Measurements from ENCODE around the gene IFT43.
"Not testable (repeated sequence)": the region's sequence is repeated elsewhere in the genome, so short reads cannot be mapped to it uniquely, and the experiment has no call there.

IFT43 gene

GRCh38 chr14:75987201-75987970, 1.8 kb downstream of the IFT43 start:
- TF ChIP-seq POLR2A (IDR thresholded peaks at IDR 0.05; ENCODE audit: low read length) (no peak), GATA1 (IDR thresholded peaks at IDR 0.05; ENCODE audit: low read depth, low read length) (no peak)

GRCh38 chr14:75989134-75989533, 3.6 kb downstream of the IFT43 start:
- no peak for DNase-seq
- no peak for TF ChIP-seq GATA1 (IDR thresholded peaks at IDR 0.05; ENCODE audit: low read depth, low read length)

More at GRCh38 chr14:75987201-75987970, 1.8 kb downstream of the IFT43 start:
- DNase-seq, result no peak

GRCh38 chr14:75990297-75990696, 4.7 kb downstream of the IFT43 start:
- peak in 1 of 2 experiments; percentile 28 for DNase-seq
- TF ChIP-seq POLR2A (IDR thresholded peaks at IDR 0.05; ENCODE audit: low read length) (no peak), GATA1 (IDR thresholded peaks at IDR 0.05; ENCODE audit: low read depth, low read length) (no peak)

GRCh38 chr14:75991753-75992152, 6.2 kb downstream of the IFT43 start:
- no peak for DNase-seq
- TF ChIP-seq GATA1 (IDR thresholded peaks at IDR 0.05; ENCODE audit: low read depth, low read length) (no peak), POLR2A (IDR thresholded peaks at IDR 0.05; ENCODE audit: low read length) (no peak)

- no peak for DNase-seq
- TF ChIP-seq POLR2A (IDR thresholded peaks at IDR 0.05; ENCODE audit: low read length) (no peak), GATA1 (IDR thresholded peaks at IDR 0.05; ENCODE audit: low read depth, low read length) (no peak)
These were observed 8.0 kb downstream of the IFT43 start for GRCh38 chr14:75993567-75994041.

GRCh38 chr14:75995372-75996041, 9.9 kb downstream of the IFT43 start:
- no peak for DNase-seq

GRCh38 chr14:75996488-75996887, 10.9 kb downstream of the IFT43 start:
- TF ChIP-seq POLR2A (IDR thresholded peaks at IDR 0.05; ENCODE audit: low read length) (no peak), GATA1 (IDR thresholded peaks at IDR 0.05; ENCODE audit: low read depth, low read length) (no peak)
- no peak for DNase-seq

More at GRCh38 chr14:75995372-75996041, 9.9 kb downstream of the IFT43 start:
- TF ChIP-seq POLR2A (IDR thresholded peaks at IDR 0.05; ENCODE audit: low read length) (no peak), GATA1 (IDR thresholded peaks at IDR 0.05; ENCODE audit: low read depth, low read length) (no peak)

GRCh38 chr14:75999511-76000190, 14.1 kb downstream of the IFT43 start:
- TF ChIP-seq GATA1 (IDR thresholded peaks at IDR 0.05; ENCODE audit: low read depth, low read length) (no peak), POLR2A (IDR thresholded peaks at IDR 0.05; ENCODE audit: low read length) (no peak)
- DNase-seq, result no peak

- no peak for DNase-seq
- no peak for TF ChIP-seq GATA1 (IDR thresholded peaks at IDR 0.05; ENCODE audit: low read depth, low read length)
These were observed 16.8 kb downstream of the IFT43 start for GRCh38 chr14:76002383-76002782.

- TF ChIP-seq GATA1 (IDR thresholded peaks at IDR 0.05; ENCODE audit: low read depth, low read length) (no peak), POLR2A (IDR thresholded peaks at IDR 0.05; ENCODE audit: low read length) (no peak)
- DNase-seq, result no peak
These were observed 20.7 kb downstream of the IFT43 start for GRCh38 chr14:76006253-76006652.

GRCh38 chr14:76007379-76007778, 21.8 kb downstream of the IFT43 start:
- TF ChIP-seq POLR2A (IDR thresholded peaks at IDR 0.05; ENCODE audit: low read length) (no peak), GATA1 (IDR thresholded peaks at IDR 0.05; ENCODE audit: low read depth, low read length) (no peak)
- DNase-seq, result no peak

- DNase-seq, result no peak
- TF ChIP-seq GATA1 (IDR thresholded peaks at IDR 0.05; ENCODE audit: low read depth, low read length) (no peak), POLR2A (IDR thresholded peaks at IDR 0.05; ENCODE audit: low read length) (no peak)
These were observed 22.3 kb downstream of the IFT43 start for GRCh38 chr14:76007852-76008251.

- not testable (repeated sequence) for DNase-seq
These were observed 24.1 kb downstream of the IFT43 start for GRCh38 chr14:76009627-76010026.

- TF ChIP-seq GATA1 (IDR thresholded peaks at IDR 0.05; ENCODE audit: low read depth, low read length), result no peak
- no peak for TF ChIP-seq POLR2A (IDR thresholded peaks at IDR 0.05; ENCODE audit: low read length)
- DNase-seq, result no peak
These were observed 26.4 kb downstream of the IFT43 start for GRCh38 chr14:76011930-76012329.

All from erythroblast (primary cell).